Cardiac fibroblast (primary cell): ENCODE results near the gene SUGCT.

Experiments
- DNase-seq, 2 donors: peaks; one replicate each; pipeline versions ENCODE4 v3.0.0 to v3.0.0-alpha.2; 2010; ENCODE audit warnings: low read depth in 2 of 2
- H3K4me3 ChIP-seq, 2 donors: replicated peaks in 1 of 2; 1 replicate in 1 of 2; 2 replicates in 1 of 2; pipeline ENCODE4 v1.5.1; 2011; ENCODE audit warnings: low read depth in 2 of 2, low read length in 2 of 2, mild to moderate bottlenecking in 2 of 2, moderate library complexity in 1 of 2
- TF ChIP-seq, protein P1 (sequence below): IDR thresholded peaks from one replicate; pipeline ENCODE4 v1.5.1; 2011; ENCODE audit warnings: low read depth, mild to moderate bottlenecking, low read length, inconsistent platforms

Gene SUGCT

GRCh38 chr7:40470091-40470592, 335.3 kb downstream of the SUGCT start:
- peak in 1 of 2 donors; percentile 78 for DNase-seq
- H3K4me3 ChIP-seq: peak overlapping the region in 1 of 2 donors; percentile 8
- TF ChIP-seq, protein P1, sequence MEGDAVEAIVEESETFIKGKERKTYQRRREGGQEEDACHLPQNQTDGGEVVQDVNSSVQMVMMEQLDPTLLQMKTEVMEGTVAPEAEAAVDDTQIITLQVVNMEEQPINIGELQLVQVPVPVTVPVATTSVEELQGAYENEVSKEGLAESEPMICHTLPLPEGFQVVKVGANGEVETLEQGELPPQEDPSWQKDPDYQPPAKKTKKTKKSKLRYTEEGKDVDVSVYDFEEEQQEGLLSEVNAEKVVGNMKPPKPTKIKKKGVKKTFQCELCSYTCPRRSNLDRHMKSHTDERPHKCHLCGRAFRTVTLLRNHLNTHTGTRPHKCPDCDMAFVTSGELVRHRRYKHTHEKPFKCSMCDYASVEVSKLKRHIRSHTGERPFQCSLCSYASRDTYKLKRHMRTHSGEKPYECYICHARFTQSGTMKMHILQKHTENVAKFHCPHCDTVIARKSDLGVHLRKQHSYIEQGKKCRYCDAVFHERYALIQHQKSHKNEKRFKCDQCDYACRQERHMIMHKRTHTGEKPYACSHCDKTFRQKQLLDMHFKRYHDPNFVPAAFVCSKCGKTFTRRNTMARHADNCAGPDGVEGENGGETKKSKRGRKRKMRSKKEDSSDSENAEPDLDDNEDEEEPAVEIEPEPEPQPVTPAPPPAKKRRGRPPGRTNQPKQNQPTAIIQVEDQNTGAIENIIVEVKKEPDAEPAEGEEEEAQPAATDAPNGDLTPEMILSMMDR: no peak

- H3K4me3 ChIP-seq: no peak overlapping the region
- TF ChIP-seq, protein P1: no peak
- DNase-seq: peak in 1 of 2 donors; percentile 60
These were observed 336.0 kb downstream of the SUGCT start for GRCh38 chr7:40470817-40471216.

DNA sequence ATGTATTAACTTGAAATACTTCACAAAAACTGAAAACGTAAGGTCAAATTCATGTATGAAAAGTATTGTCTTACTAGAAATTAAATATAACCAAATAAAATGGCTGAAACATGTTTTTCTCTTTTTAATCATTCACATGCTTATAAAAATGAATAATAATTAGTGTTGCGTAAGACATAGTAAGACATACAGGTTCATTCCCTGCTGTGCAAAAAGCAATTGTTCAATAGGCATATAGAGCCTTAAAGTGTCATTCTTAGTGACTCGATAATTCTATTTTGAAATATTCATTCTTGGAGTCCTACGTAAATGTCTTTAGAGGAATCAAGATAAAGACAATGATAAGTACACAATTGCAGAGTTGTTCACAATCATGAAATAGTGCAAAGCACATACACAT, 337.1 kb downstream of the SUGCT start:
- H3K4me3 ChIP-seq: no peak overlapping the region
- TF ChIP-seq, protein P1: no peak

GRCh38 chr7:40474790-40475680, 340.2 kb downstream of the SUGCT start:
- TF ChIP-seq, protein P1: no peak
- DNase-seq: no peak
- H3K4me3 ChIP-seq: no peak overlapping the region

More for the DNA sequence above, 337.1 kb downstream of the SUGCT start:
- no peak for DNase-seq

DNA sequence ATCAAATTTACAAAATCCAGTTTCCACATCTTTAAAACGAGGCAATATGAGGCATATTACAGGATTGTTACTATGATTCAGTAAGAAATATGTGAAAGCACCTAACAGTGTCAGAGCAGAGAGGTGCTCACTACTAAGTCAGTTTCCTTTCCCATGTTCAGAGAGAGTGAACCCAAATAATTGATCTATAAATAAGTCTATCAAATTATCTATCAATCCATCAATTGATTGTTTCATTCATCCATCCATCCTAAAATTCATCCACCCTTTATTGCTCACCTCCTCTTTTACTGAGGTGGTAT, 340.8 kb downstream of the SUGCT start:
- H3K4me3 ChIP-seq: no peak overlapping the region
- TF ChIP-seq, protein P1: no peak
- no peak for DNase-seq

GRCh38 chr7:40477094-40477493, 342.3 kb downstream of the SUGCT start:
- DNase-seq: no peak
- no peak overlapping the region for H3K4me3 ChIP-seq
- TF ChIP-seq, protein P1: no peak
